Liver (tissue), 3 donors: Measurements from ENCODE around the gene SLC12A2.

Source experiments
- GABPA ChIP-seq, 2 donors: IDR thresholded peaks in 1 of 2; conservative IDR thresholded peaks in 1 of 2; 2 replicates each; pipeline ENCODE4 v1.6.1; 2016; ENCODE audit warnings: antibody characterized with exemption in 2 of 2, mild to moderate bottlenecking in 1 of 2, moderate library complexity in 1 of 2
- JUND ChIP-seq, 2 donors: IDR thresholded peaks; 2 replicates each; pipeline ENCODE4 v1.6.1; 2016; ENCODE audit warnings: antibody characterized with exemption in 2 of 2
- RAD21 ChIP-seq, 2 donors: IDR thresholded peaks; 2 replicates each; pipeline ENCODE4 v1.6.1; 2016; ENCODE audit warnings: antibody characterized with exemption in 2 of 2, mild to moderate bottlenecking in 2 of 2
- SP1 ChIP-seq: IDR thresholded peaks from 2 replicates; pipeline ENCODE4 v1.6.1; 2018; ENCODE audit warnings: antibody characterized with exemption, mild to moderate bottlenecking
- YY1 ChIP-seq: IDR thresholded peaks from 2 replicates; pipeline ENCODE4 v1.6.1; 2016; ENCODE audit warnings: antibody characterized with exemption, mild to moderate bottlenecking
- TF ChIP-seq, protein P1 (sequence below): fragments of 150-350 bp; IDR thresholded peaks from 2 replicates; pipeline ENCODE4 v1.5.1; 2017; ENCODE audit warnings: improper control_type of control experiment, low read depth, low read length; ENCODE audit not compliant: missing input control
- donor health status: healthy.
- donor health status: healthy.

GRCh38 chr5:128035689-128036088 lies 47.9 kb upstream of the SLC12A2 start:
- TF ChIP-seq, protein P1, sequence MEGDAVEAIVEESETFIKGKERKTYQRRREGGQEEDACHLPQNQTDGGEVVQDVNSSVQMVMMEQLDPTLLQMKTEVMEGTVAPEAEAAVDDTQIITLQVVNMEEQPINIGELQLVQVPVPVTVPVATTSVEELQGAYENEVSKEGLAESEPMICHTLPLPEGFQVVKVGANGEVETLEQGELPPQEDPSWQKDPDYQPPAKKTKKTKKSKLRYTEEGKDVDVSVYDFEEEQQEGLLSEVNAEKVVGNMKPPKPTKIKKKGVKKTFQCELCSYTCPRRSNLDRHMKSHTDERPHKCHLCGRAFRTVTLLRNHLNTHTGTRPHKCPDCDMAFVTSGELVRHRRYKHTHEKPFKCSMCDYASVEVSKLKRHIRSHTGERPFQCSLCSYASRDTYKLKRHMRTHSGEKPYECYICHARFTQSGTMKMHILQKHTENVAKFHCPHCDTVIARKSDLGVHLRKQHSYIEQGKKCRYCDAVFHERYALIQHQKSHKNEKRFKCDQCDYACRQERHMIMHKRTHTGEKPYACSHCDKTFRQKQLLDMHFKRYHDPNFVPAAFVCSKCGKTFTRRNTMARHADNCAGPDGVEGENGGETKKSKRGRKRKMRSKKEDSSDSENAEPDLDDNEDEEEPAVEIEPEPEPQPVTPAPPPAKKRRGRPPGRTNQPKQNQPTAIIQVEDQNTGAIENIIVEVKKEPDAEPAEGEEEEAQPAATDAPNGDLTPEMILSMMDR, result no peak
- no peak for TF ChIP-seq SP1
- no peak for TF ChIP-seq GABPA (IDR thresholded peaks at IDR 0.05 in 1 of 2, conservative IDR thresholded peaks at IDR 0.05 in 1 of 2)
- no peak for TF ChIP-seq YY1
- TF ChIP-seq JUND (IDR thresholded peaks at IDR 0.05), result no peak
- TF ChIP-seq RAD21 (IDR thresholded peaks at IDR 0.05), result no peak
